ENCODE data around the gene PDIA5.

DNA sequence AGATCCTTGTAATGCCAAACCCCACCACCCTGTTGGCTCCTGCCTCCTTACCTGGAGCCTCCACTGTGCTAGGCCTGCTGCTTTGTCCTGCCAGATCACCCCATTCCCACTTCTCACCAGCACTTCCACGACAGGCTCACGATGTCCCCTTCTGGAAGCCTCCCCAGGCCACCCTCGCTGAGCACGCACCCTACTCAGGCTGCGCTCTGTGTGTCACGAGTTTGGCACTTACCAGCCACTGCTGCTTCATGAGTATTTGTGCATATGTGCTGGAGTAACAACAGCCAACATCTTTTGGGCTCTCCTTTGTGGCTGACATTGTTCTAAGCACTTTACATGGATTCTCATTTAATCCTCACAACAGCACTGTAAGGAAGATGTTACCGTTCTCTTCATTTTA is 58.1 kb downstream of the PDIA5 start:
- no peak for TF ChIP-seq CTCF (IDR thresholded peaks at IDR 0.05)
- TF ChIP-seq POLR2A (IDR thresholded peaks at IDR 0.05), result no peak

All from testis (tissue), 2 donors.